Activated CD4-positive, alpha-beta T cell treated with anti-CD3 and anti-CD28 coated beads, Interleukin-2, Interleukin-4, amounts not matched to agents 100 ng/mL and 50 ng/mL, durations not matched to agents 16 hours and 8 hours (primary cell): ENCODE measurements around the gene MCC.

ENCODE experiments used
- DNase-seq: peaks from one replicate; pipeline ENCODE4 v3.0.0-alpha.2; 2020; ENCODE audit warnings: low spot score

MCC gene

DNA sequence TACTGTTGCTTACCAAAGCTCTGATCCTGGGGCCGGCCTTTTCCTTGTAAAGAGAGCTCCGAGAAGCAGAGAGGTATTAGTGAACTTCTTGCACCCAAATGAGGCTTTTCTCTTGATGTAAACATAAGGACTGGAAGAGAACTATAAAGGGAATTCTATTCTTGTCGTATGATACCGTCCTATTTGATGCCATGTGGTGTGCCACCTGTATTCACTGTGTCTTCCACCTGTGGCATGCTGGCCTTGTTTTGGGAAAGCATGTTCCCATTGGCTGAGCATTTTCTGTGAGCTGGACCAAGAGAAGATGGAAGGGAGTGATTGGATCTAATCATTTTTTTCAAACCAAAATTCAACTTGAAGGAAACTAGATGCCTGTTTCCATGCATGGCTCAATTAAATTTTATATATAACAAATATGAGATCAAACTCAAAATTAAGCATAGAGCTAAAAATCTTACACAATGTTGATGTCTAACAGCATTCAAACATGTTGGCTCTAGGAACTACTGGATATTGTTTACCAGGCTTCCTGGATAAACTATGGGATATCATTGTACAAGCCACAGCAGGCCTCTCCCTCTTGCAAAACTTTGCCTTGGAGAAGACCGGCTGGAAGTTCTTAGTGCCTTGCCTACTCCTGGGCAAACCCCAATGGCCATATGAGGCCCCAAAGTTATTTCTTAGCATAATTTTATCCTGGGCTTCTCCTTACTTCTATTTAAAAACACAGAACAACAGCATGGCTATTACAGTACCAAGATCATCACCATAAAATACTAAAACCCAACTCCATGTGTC, 168.8 kb downstream of the MCC start:
- DNase-seq = no peak

DNA sequence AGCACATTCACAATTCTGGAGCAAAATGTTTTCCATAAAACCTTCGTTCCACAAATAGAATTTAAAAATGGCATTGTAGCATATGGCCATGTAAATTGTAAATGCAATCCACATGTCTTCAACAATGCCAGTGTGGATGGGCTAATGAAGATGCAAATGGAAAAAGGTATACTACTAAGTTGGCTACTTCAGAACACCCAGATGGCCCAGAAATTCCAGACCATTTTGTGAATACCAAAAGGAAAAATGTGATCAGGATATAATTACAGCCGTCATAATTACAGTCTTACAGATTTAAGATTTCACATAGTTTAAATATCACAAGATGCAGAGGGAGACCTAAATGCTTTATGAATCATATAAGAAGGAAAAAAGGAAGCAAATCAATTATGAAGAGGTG, 170.6 kb downstream of the MCC start:
- no peak for DNase-seq

DNA sequence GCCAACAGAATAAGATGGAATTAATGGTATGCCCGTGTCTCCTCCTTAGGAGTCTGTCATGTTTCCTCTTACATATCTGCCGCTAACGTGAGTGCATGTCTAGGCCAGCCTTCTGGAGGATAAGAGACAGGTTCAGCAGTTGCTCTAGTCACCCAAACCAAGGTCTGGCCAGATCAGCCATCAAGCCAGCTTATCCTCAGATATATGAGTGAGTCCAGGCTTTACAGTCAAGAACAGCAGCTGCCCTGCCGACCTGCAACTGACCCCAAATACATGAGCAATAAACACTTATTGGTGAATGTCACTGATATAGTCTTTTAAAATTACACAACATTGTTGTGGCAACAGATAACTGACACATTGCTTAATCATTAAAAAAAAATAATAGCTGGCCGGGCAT, 177.0 kb downstream of the MCC start:
- DNase-seq = no peak

DNA sequence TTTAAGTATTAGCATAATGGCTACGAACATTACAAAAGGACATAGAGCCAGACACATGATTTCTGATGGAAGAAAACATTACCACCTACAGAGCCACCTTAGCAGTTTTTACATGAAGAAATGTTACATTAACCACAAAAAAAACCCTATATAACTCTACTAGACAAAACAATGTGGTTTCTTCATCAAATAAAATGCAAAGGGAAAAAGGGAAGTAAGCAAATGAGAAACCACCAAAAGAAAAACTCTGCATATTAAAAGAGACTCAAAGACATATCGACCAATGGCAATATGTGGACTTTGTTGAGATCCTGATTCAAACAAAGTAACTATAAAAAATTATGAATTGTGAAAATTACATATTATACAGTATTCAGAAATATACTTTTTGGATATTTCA, 186.1 kb downstream of the MCC start:
- no peak for DNase-seq

DNA sequence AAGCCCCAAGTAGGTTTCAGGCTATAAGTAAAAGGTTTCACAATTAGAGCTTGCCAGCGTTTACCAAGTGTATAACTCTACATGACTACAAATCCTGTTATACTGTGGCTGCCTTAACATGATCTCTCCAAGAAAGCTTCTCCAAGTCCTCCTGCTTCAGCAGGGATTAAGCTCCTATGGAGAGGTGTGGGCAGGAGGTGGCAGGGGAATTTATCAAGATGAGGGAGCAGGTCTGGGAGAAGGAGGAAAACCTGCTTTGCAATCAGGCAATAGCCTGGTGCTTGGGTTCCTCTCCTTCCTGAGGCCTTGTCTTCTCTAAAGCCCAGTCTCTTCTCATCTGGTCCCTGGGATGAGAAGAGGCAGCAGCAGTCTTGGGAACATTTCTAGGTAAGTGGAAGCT, 188.7 kb downstream of the MCC start:
- no peak for DNase-seq

DNA sequence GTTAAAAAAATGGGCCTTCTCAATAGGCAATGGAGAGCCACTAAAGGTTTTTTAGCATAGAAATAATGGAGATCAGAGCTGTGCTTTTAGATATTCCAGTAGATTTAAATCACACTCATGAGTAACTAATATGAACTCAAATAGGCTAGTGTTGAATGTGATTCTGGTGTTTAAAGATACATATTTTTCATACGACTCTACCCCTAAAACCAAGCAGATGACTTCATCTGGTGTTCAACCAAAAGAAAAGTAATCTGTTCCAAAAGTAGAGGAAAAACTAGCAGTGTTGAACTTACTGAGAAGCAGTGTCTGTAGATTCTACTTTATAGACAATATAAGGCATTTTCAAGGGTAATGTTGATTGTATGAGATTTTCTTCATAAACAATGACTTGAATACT, 191.6 kb downstream of the MCC start:
- DNase-seq = no peak

DNA sequence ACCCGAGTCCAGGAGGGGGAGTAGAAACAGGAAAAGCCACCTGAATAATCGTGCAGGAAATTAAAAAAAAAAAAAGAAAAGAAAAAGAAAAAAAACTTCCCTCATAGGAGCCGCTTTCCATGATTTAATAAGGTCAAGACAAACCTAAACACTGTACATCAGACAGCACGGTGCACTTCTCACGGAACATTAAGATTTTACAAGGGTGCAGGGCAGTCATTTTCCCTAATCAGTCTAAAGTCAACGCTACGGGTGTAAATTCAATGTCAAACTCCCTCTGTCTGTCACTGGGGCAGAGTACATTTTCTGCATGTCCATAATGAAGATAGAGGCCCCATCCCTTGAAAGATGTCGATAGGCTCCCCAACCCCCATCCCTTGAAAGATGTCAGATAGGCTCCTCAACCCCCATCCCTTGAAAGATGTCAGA, 193.1 kb downstream of the MCC start:
- DNase-seq = no peak

DNA sequence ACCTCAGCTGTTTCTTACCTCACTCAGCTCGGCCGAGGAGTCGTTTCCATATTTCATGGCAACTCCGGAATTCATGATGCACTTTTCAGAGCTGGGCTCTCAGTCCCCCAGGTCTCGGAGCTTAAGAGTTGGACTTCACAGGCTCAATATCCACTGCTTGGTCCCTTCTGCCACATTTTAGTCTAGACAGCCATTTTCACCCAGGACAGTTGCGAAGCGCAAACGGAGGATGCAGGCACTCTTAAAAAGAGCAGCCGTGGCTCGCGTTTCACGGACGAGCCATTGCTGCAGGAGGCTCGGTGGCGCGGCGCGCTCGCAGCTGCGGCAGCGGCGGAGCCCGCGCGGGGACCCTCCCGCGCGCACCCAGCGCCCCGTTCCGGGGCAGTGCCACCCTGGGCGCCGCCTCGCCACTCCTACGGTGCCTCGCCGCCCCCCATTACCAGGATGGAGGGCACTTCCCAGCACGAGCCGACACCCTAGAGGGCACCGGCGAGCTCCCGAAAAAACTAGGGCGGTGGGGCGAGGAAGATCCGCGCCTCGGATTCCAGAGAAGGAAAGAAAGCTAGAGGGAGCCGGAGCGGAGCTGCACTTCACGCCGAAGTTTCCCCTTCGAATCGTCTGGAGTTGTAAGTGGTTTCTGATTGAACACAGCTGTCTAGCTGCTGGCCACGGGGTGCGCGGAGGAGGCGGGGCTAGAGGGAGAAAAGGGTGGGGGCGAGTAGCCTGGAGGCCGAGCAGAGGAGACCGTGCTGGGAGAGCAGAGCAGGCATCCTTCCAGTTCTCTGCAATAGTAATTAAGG, 193.7 kb downstream of the MCC start:
- peak; percentile 68 for DNase-seq

DNA sequence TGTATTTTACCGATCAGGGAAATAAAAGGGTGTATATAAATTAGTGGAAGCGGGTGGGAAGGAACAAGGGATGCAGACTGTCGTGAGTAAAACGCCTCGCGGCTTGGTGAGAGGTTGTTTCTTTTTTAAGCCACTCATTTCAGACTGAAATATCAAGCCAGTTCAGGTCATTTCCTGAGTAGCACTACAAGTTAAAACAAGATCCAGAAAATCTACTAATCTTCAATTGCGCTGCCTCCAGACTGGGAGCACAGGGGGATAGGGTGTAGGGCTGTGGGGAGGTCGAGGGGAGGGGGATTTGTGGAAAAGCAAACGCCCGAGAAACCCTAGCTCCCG, 194.3 kb downstream of the MCC start:
- DNase-seq = peak; percentile 33

DNA sequence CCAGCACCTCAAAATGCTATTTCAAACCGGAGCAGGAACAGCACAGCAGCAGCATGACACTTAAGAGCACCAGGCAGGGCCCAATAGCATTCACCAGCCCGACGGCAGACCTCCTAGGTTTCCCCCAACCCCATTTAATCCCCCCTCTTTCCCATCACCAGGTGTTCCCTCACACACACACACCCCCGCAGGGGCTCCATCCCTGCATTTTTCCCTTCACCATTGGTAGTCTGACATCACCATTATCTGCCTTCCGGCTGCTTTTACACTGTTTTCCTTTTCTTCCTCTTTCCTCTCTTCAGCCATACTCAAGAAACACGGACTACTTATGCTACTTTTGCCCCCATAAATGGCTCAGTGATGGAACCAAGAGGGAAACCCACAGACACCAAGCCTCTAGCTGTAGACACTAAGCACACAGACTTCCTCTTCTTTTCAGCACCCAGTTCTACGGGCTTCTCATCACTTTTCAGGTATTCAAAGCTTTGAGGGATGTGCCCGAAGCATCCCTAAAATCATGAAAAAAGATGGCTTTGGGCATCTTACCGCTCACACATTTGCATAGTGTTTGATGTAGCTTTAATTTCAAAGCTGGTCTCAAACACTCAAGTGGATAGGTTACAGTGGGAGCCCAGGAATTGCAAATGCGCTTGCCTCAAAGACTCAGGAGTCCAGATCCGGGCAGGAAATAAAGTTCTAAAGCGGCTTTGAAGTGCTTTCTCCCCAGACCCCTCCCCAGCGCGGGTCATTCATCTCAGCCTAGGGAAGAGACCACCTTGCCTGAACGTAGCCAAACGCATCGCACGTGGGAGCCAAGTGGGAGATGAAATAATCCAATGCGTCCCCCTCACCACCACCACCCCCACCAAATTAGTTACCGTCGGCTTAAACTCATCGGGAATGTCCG, 194.9 kb downstream of the MCC start:
- DNase-seq = no peak

DNA sequence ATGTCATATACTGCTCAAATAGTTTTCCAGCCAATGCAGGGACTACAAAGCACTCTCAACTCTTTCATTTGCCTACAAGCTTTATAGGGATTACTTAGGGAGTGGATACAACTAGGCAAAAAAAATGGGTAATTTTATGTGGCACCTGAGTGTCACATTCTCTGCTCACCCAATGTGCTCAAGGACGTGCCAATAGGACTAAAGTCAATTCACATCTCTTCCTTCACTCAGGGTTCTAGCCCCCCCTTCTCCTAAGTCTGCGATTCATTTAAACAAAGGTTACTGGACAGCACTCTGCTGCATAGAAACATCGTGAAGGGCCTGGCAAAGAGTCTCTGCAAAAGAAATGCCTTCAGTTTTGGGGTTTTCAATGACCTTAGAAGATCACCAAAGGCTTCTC, 195.8 kb downstream of the MCC start:
- no peak for DNase-seq

DNA sequence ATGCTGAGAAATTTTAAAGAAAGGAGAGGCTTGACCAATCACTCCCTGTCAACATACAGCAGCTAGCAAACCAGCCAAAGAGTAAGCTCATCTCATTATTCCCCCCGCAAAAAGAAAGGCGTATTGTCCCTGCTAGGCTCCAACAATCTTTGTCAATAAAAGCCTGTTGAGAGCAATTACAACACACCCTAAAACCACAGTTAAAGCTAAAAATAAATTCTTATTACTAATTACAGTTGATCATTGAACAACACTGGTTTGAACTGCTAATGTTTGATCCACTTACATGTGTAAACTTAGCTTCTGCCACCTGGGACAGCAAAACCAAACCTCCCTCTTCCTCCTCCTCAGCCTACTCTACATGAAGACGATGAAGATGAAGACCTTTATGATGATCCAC, 204.7 kb downstream of the MCC start:
- no peak for DNase-seq

DNA sequence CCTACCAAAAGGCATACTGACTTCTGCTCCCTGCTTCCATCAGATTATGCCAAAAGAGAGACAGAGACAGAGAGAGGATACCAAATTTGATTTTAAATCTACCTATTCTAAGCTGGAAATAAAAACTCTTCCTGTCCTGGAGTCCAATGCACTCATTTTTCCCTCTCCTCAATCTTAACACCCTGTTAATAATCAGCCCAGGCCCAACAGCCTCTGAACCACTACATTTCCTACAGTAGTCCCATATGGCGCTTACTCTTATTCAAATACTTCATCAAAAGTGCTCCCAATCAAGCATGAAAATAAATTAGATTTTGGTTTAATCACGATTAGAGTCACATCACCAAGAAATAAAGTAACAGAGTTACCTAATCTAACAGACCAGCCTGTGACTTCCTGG, 205.8 kb downstream of the MCC start:
- DNase-seq = no peak

DNA sequence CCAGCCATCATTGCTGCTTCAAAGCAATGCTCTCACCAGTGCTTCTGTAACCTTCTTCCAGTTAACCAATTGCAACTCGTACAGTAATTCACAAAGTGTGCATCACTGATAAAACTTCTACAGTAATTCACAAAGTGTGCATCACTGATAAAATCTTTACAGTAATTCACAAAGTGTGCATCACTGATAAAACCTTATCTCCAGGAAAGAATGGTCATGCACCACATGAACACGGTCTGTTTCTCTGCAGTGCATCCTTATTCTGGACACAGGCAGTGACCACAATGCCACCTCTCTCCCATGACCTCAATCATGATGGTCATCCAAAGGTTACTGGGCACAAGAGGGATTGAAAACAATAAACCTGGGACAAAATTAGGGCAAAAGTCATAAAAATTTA, 207.1 kb downstream of the MCC start:
- peak; percentile 3 for DNase-seq

DNA sequence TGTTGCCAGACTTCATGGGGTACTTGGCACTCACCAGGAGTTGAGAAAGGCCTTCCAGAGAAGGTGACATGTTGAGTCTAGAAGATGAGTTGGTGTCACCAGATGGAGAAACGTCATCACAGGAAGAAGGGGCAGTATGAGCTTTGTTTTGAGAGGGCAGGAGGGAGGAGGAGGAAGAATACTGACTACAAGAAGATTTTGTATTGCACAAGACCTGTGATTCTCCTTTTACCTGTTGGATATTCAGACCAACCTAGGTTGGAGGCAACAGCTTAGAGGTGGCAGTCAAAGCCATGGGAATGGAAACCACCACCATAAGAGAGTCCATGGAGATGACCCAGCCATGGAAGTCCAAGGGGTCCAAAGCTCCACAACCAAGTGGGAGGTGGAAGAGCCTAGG, 207.7 kb downstream of the MCC start:
- no peak for DNase-seq

DNA sequence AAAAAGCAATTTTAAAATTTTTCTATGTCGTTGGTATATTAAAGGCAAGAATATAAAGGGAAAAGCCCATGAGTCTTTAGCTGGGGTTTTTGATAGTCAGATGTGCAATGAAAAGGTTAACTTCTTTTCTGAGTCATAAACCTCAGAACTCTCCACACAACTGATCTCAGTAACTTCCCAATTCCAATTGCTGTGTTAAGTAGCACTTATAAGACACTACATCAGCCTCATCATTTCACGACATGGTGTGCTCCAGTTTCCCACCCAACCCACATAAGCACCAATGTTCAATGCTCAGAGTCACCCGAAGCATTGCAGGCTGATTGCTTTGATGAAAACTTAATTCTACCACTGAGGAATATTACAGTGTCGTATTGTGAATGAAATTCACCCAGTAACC, 209.3 kb downstream of the MCC start:
- DNase-seq = peak; percentile 24

DNA sequence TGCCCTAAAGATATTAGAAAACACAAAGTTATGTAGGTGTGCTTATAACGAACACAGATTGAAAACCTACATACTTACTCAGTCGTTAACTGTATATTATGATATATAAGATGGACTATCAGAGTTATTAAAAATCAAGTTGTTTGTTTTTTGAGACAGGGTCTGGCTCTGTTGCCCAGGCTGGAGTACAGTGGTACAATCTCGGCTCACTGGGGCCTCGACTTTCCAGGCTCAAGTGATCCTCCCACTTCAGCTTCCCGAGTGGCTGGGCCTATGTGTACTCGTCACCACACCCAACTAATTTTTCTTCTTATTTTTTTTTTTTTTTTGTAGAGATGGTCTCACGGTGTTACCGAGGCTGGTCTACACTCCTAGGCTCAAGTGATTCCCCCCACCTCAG, 211.8 kb downstream of the MCC start:
- DNase-seq = no peak

DNA sequence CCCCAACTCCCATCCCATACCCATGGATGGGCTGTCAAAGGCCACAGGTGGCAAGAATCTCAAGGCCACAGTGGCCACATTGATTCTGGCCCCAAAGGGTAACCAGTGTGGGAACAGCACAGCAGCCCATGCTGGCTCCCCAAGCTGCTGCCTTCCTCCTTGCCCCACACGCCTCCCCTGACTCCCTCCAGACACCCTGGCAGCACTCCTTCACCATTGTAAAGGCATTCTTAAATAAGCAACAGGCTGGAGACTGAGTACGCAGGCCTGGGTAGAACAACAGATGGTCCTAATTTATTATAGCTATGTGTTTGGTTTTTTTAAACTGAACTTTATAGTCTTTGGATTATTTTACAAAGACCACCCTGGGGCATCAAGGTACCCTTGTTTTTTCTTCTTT, 212.3 kb downstream of the MCC start:
- no peak for DNase-seq

DNA sequence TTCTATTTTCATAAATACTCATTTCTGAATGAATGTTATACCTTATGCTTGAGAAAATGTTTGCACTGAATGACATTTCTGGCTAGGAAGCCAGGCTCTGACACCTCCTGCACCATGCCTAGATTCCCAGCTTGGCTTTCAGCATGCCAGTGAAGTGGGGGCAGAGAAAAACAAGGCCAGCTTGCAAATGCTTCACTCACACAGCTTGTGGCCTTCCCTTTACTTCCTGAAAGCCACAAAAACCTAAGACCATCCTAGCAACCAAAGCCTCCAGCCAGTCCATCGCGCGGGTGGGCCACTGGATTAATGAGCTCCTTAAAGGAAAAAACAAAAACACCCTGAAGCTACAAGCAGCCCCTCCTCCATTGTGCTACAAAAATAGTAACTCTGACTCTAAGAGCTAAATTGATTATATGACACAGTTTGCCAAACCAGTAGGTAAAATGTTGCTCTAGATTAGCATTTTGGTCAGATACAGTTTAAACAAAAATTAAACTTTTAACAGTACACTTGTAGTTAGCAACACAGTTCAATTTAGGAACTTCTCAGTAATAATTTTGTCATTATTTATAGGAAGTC, 213.3 kb downstream of the MCC start:
- DNase-seq = no peak

DNA sequence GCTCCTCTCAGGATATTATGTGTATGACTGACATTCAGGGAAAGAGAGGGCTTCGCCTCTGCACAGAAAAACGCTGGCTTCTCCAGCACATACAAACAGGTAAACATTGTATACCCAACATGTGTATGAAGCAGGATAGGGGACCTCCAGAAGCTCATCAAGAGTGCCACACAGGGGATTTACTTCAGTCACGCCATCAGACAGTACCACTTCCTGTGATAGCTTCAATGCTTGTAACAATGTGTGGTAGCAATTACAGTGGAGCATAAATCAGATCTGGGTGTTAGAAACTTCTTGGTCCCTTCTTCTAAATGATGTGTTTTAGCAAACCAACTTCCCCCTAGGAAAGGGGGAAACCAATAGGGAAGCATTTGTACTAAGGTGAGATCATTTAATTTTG, 214.3 kb downstream of the MCC start:
- no peak for DNase-seq

DNA sequence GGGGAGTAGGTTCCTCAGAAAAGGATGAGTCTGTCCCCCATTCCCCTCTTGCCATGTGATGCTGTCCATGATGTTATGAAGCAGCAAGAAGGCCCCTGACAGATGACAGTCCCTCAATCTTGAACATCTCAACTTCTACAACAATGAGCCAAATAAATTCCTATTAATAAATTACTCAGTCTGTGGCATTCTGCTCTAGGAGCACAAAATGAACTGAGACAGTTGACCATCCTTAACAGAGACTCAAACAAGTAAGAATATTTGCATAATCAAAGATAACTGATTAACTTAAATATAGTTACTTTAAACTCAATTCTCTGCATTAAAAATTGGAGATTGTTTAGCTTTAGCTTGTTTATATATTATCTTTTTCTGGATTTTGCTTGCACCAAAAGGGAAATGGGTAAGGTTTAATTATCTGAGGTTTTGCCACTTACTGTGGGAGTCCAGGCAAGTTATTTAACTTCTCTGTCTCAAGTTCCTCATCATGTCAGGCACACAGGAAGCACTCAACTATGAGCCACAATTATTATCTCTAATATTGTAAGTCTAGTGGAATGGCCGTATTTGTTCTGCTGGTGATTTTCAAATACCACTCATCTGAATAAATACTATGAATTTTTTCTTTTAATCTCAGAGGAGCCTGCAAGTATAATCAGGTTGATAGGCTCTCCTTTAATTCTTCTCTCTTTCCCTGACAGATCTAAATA, 216.4 kb downstream of the MCC start:
- DNase-seq = no peak

DNA sequence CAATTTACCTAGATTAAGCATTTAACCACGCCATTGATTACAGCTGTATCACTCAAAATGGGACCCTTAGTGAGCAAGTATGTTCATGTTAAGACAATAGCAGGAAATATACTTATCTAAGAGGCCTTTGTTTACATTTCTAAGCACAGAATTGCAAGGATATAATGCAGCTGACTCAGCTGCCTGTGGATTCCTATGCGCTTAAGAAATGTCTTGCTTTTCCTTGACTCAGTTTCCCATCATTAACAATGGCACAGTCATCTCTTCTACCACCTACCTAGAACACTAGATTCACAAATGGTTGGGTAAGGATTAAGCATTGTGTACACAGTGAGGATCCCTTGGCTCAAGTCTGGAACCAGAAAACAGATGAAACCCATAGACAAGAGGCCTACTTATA, 217.2 kb downstream of the MCC start:
- no peak for DNase-seq
